HCT116 (cell line): Measurements from ENCODE around the gene LRRIQ3.

Experiments
- CEBPB ChIP-seq: IDR thresholded peaks from 2 replicates; pipeline ENCODE4 v1.6.1; 2012; ENCODE audit warnings: low read depth
- EZH2 ChIP-seq: fragments of 200-600 bp; sonication (generic); IDR thresholded peaks from 2 replicates; pipeline ENCODE4 v1.6.1; 2017; ENCODE audit warnings: antibody characterized with exemption, mixed run types
- POLR2A ChIP-seq: IDR thresholded peaks from 2 replicates; pipeline ENCODE4 v1.7.0; 2011; ENCODE audit warnings: borderline replicate concordance; ENCODE audit not compliant: insufficient read depth, insufficient read length; ENCODE audit errors: extremely low read depth
- POLR2AphosphoS5 ChIP-seq: IDR thresholded peaks from 2 replicates; pipeline ENCODE4 v1.6.1; 2011; ENCODE audit warnings: mild to moderate bottlenecking, low read depth, low read length, moderate library complexity
- RAD21 ChIP-seq: IDR thresholded peaks from 2 replicates; pipeline ENCODE4 v1.6.1; 2012; ENCODE audit warnings: low read depth, mild to moderate bottlenecking
- TCF7L2 ChIP-seq: IDR thresholded peaks from 2 replicates; pipeline ENCODE4 v1.7.0; 2011; ENCODE audit warnings: borderline replicate concordance, inconsistent platforms; ENCODE audit not compliant: insufficient read depth, insufficient read length; ENCODE audit errors: extremely low read depth
- YY1 ChIP-seq: IDR thresholded peaks from 2 replicates; pipeline ENCODE4 v1.6.1; 2011; ENCODE audit warnings: low read length, low read depth, moderate library complexity, mild to moderate bottlenecking; ENCODE audit not compliant: insufficient replicate concordance; ENCODE audit errors: extremely low read depth
- TF ChIP-seq, protein P1 (sequence below): IDR thresholded peaks from 2 replicates; pipeline ENCODE4 v1.6.1; 2012
- TF ChIP-seq, protein P2 (sequence below), 3 experiments: fragments of 200-600 bp in 1 of 3; sonication (generic) in 1 of 3; IDR thresholded peaks in 2 of 3; conservative IDR thresholded peaks in 1 of 3; 2 replicates each; pipeline ENCODE4 v1.5.1; 2012 to 2017; ENCODE audit warnings: low read depth in 2 of 3, low read length in 2 of 3, antibody characterized with exemption in 1 of 3, borderline replicate concordance in 1 of 3, control low read depth in 1 of 3, mild to moderate bottlenecking in 1 of 3, mixed read lengths in 1 of 3, mixed run types in 1 of 3, moderate library complexity in 1 of 3; ENCODE audit not compliant: insufficient read depth in 1 of 3

DNA sequence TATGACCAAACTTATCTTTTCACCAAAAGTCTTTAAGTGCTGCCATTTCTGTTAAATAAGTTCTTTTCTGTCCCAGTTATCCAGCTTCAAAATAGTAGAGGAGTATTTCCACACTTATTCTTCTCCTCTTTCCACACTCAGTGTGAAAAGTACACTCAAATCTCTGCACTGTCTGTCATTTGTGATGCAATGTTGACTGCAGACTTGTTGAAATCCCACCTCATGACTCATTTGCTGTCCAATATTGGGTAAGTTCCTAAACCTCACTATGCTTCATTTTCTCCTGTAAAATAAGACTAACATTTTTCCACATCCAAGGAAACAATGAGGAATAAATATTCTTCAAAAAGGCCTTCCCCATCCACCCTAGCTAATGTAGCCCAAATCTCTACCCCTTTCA lies 17.5 kb downstream of the LRRIQ3 start:
- TF ChIP-seq, protein P1, sequence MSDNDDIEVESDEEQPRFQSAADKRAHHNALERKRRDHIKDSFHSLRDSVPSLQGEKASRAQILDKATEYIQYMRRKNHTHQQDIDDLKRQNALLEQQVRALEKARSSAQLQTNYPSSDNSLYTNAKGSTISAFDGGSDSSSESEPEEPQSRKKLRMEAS: no peak
- TF ChIP-seq, protein P2, sequence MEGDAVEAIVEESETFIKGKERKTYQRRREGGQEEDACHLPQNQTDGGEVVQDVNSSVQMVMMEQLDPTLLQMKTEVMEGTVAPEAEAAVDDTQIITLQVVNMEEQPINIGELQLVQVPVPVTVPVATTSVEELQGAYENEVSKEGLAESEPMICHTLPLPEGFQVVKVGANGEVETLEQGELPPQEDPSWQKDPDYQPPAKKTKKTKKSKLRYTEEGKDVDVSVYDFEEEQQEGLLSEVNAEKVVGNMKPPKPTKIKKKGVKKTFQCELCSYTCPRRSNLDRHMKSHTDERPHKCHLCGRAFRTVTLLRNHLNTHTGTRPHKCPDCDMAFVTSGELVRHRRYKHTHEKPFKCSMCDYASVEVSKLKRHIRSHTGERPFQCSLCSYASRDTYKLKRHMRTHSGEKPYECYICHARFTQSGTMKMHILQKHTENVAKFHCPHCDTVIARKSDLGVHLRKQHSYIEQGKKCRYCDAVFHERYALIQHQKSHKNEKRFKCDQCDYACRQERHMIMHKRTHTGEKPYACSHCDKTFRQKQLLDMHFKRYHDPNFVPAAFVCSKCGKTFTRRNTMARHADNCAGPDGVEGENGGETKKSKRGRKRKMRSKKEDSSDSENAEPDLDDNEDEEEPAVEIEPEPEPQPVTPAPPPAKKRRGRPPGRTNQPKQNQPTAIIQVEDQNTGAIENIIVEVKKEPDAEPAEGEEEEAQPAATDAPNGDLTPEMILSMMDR (IDR thresholded peaks at IDR 0.05 in 2 of 3, conservative IDR thresholded peaks at IDR 0.05 in 1 of 3; ENCODE audit: borderline replicate concordance in 1 of 3, insufficient read depth in 1 of 3, low read depth in 2 of 3, low read length in 2 of 3): no peak
- no peak for TF ChIP-seq YY1
- no peak for TF ChIP-seq EZH2
- TF ChIP-seq CEBPB: no peak
- no peak for TF ChIP-seq POLR2A
- no peak for TF ChIP-seq POLR2AphosphoS5
- no peak for TF ChIP-seq RAD21
- TF ChIP-seq TCF7L2: no peak
